GM23248 (cell line): ENCODE data around the gene RBM5. TPM values are rescaled to one million over a fixed set of nuclear protein-coding genes. Genes with fewer than 3 reads are reported as not detected.

Source experiments
- DNase-seq: peaks from one replicate; pipeline ENCODE4 v3.0.0-alpha.2; 2015
- H2AFZ ChIP-seq: fragments of 200-600 bp; sonication (generic); 2 replicates; pipeline ENCODE4 v1.6.1; 2016; ENCODE audit warnings: antibody characterized with exemption
- H3F3A ChIP-seq: fragments of 200-600 bp; sonication (generic); 2 replicates; pipeline ENCODE4 v1.6.1; 2016; ENCODE audit warnings: mild to moderate bottlenecking, antibody characterized with exemption, mixed run types; ENCODE audit not compliant: insufficient read depth
- H3K27ac ChIP-seq: fragments of 200-600 bp; sonication (generic); 2 replicates; pipeline ENCODE4 v1.5.1; 2016; ENCODE audit warnings: mild to moderate bottlenecking
- H3K27me3 ChIP-seq: fragments of 200-600 bp; sonication (generic); replicated peaks from 2 replicates; pipeline ENCODE4 v1.6.1; 2016; ENCODE audit warnings: mild to moderate bottlenecking; ENCODE audit not compliant: insufficient read depth
- H3K36me3 ChIP-seq: fragments of 200-600 bp; sonication (generic); 2 replicates; pipeline ENCODE4 v1.6.1; 2016; ENCODE audit warnings: low read depth, mild to moderate bottlenecking
- H3K4me1 ChIP-seq: fragments of 200-600 bp; sonication (generic); 2 replicates; pipeline ENCODE4 v1.6.1; 2016; ENCODE audit warnings: mild to moderate bottlenecking; ENCODE audit not compliant: insufficient read depth
- H3K4me2 ChIP-seq: fragments of 200-600 bp; sonication (generic); one replicate; pipeline ENCODE4 v1.6.1; 2016; ENCODE audit warnings: mild to moderate bottlenecking; ENCODE audit not compliant: unreplicated experiment
- H3K4me3 ChIP-seq: fragments of 200-600 bp; sonication (generic); 2 replicates; pipeline ENCODE4 v1.5.1; 2016; ENCODE audit warnings: mild to moderate bottlenecking
- H3K79me2 ChIP-seq: fragments of 200-600 bp; sonication (generic); 2 replicates; pipeline ENCODE4 v1.6.1; 2016; ENCODE audit warnings: mild to moderate bottlenecking; ENCODE audit not compliant: insufficient read depth
- H3K9ac ChIP-seq: fragments of 200-600 bp; sonication (generic); 2 replicates; pipeline ENCODE4 v1.6.1; 2016; ENCODE audit warnings: mild to moderate bottlenecking
- H3K9me2 ChIP-seq: fragments of 200-600 bp; sonication (generic); 2 replicates; pipeline ENCODE4 v1.6.1; 2016; ENCODE audit warnings: mixed run types, mild to moderate bottlenecking, moderate library complexity; ENCODE audit not compliant: insufficient read depth
- H3K9me3 ChIP-seq: fragments of 200-600 bp; sonication (generic); one replicate; pipeline ENCODE4 v1.6.1; 2017; ENCODE audit warnings: low read depth
- H4K20me1 ChIP-seq: fragments of 200-600 bp; sonication (generic); 2 replicates; pipeline ENCODE4 v1.6.0; 2016; ENCODE audit not compliant: insufficient read depth
- EZH2 ChIP-seq: fragments of 200-600 bp; sonication (generic); IDR thresholded peaks from 2 replicates; pipeline ENCODE4 v1.6.1; 2018; ENCODE audit warnings: antibody characterized with exemption, mild to moderate bottlenecking; ENCODE audit not compliant: insufficient read depth, poor library complexity, severe bottlenecking
- EZH2phosphoT487 ChIP-seq: fragments of 200-600 bp; sonication (generic); IDR thresholded peaks from 2 replicates; pipeline ENCODE4 v1.6.1; 2018; ENCODE audit warnings: antibody characterized with exemption, moderate library complexity, mild to moderate bottlenecking, low read depth; ENCODE audit not compliant: insufficient read depth
- WGBS, 2 experiments: methylation state at CpG; one replicate each; pipeline ENCODE4 v1.1.6; 2015 to 2017; ENCODE audit warnings: low lambda C conversion rate in 2 of 2, low coverage in 1 of 2; ENCODE audit errors: missing lambda C conversion rate in 2 of 2; 5-methylcytosine and 5-hydroxymethylcytosine counted together
- in situ Hi-C: fragments of 300-500 bp; cut with MboI; formaldehyde crosslinking; loops from 2 replicates; pipeline ENCODE4 v1.15.0; 2020
- polyA plus RNA-seq: library from polyadenylated mRNA; unstranded; fragments of >200 nt; fragmentation: Nextera tagmentation; extraction: Ambion mirVana; gene quantifications from 2 replicates; pipeline ENCODE4 v1.2.1, GENCODE V29; 2016
- total RNA-seq: library from RNA; depleted of rRNA; stranded (reverse); fragments of >200 nt; shearing (Covaris generic); gene quantifications from 2 replicates; pipeline ENCODE4 v1.2.3, GENCODE V29; 2014

Gene RBM5
- total and polyA plus RNA-seq, 2 experiments from 2014 or later, result 55.0 to 86.1 TPM

DNA sequence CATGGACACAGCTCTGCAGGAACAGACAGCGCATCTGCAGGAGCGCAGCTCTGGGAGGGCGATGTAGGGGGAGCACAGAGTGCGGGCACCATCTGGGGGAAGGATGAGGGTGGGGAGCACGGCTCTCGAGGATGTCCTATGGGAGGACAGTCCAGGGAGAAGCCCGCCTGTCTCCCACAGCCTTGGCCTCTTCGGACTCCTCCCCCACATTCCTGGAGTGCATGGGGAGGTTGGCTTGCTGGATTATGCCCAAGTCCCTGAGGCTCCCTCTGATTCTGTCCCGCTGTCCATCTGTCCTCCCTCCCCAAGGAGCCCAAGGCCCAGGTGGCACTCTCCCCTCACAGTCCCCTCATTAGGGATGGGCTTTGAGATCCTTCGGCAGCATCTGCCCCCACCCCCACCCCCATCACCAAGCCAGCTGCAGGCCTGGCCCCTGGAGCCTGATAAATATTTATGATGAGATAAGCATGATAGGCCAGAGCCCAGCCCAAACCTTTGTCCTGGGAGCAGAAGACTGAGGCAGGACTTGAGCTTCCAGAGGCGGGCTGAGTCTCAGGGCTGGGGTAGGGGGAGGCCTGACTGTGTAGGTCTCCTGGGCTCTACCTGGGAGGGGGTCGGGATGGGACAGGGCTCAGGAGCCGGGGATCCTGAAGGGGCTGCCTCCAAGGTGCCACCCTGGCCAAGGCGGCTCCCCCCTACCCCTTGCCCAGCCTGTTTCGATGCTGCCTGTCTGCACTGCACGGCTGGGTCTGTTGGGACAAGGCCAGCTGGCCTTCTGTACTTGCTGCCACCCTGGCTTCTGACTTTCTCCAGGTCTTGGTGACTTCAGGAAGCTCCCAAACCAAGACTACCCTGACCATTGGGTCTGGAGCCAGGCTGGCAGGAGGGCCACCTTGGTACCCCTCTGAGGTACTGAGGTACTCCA is 37.8 kb downstream of the RBM5 start:
- H3K4me3 ChIP-seq, result no peak overlapping the region
- H3K9ac ChIP-seq, result no peak overlapping the region
- TF ChIP-seq EZH2phosphoT487, result no peak
- H3K4me1 ChIP-seq, result 0 out of 2 replicates have a peak, but pooled peaks cover 4% of the 10 kb centered on the region
- H3F3A ChIP-seq, result no peaks in the 10 kb centered on the region; the same call in 1 of the 2 replicates
- H3K36me3 ChIP-seq, result no peaks in the 10 kb centered on the region
- no peaks in the 10 kb centered on the region for H3K9me3 ChIP-seq
- H2AFZ ChIP-seq, result no peak overlapping the region
- peak; percentile 47 for DNase-seq
- no peaks in the 10 kb centered on the region for H3K9me2 ChIP-seq
- no peaks in the 10 kb centered on the region for H3K79me2 ChIP-seq
- in situ Hi-C loops, result loop anchor here (10.0 kb wide), 1 partner anchor 58 kb away; no protein-coding TSS in a partner anchor
- H3K27ac ChIP-seq, result no peak overlapping the region
- no peak overlapping the region for H3K4me2 ChIP-seq
- 62 to 73% methylated on average over 15 to 16 of the region's 16 CpGs for WGBS, 2 experiments
- no peaks in the 10 kb centered on the region for H4K20me1 ChIP-seq
- H3K27me3 ChIP-seq, result no peaks in the 10 kb centered on the region

DNA sequence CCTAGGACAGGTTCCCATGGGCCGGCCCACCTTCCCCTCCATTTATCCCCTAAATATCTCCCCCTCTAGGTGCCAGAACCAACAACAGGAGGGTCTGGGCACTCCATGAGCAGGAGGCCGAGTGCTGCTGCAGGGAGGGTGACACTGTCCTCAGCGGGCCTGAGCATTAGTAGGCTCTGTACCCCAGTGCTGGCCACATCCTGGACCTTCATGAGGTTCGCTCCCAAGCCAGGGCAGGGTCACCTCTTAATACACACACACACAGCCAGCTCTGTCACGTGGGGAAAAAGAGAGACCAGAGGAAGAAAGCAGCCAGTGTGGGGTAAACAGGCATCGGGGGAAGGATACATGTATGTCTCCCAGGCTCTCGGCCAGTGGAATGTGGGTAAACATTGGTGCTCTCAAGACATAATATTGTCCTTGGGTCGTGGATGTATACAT is 38.6 kb downstream of the RBM5 start:
- Histone ChIP-seq H3K4me1 (0 out of 2 replicates have a peak, but pooled peaks cover 4% of the 10 kb centered on the region), H3K9me3 (no peaks in the 10 kb centered on the region), H3K4me3 (no peak overlapping the region), H3K27ac (no peak overlapping the region), H3K79me2 (no peaks in the 10 kb centered on the region), H4K20me1 (no peaks in the 10 kb centered on the region), H3K4me2 (no peak overlapping the region), H3F3A (no peaks in the 10 kb centered on the region; the same call in 1 of the 2 replicates), H3K36me3 (no peaks in the 10 kb centered on the region), H3K9me2 (no peaks in the 10 kb centered on the region), H2AFZ (no peak overlapping the region), H3K27me3 (no peaks in the 10 kb centered on the region), H3K9ac (no peak overlapping the region)
- no peak for TF ChIP-seq EZH2
- no peak for TF ChIP-seq EZH2phosphoT487
- DNase-seq, result no peak
- 80 to 85% methylated on average over 8 of the region's 8 CpGs for WGBS, 2 experiments
- in situ Hi-C loops, result loop anchor here (10.0 kb wide), 1 partner anchor 58 kb away; no protein-coding TSS in a partner anchor

DNA sequence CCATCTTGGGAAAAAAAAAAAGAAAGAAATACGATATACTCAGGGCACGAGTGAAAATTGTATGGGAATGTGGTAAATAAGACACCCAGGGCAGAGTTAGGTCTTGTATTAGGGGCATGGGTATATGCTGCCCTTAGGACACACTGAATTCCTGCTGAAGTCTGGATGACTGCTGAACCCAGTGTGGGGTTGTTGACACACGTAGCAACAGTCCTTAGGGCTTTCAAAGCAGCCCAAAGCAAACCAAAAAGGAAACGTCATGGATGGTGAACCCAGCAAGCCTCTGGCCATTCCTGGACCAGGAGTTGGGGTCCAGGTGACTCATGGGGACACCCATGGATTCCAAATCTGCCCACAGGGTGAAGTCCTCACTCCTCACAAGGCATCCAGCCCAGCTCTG is 39.3 kb downstream of the RBM5 start:
- H3K79me2 ChIP-seq, result no peaks in the 10 kb centered on the region
- in situ Hi-C loops, result loop anchor here (10.0 kb wide), 1 partner anchor 57 kb away; no protein-coding TSS in a partner anchor
- no peak overlapping the region for H3K27ac ChIP-seq
- H3K9me2 ChIP-seq, result no peaks in the 10 kb centered on the region
- H3K36me3 ChIP-seq, result no peaks in the 10 kb centered on the region
- no peak overlapping the region for H3K9ac ChIP-seq
- TF ChIP-seq EZH2, result no peak
- 67 to 73% methylated on average over 4 of the region's 4 CpGs for WGBS, 2 experiments
- H3K9me3 ChIP-seq, result no peaks in the 10 kb centered on the region
- no peak overlapping the region for H3K4me2 ChIP-seq
- H3K27me3 ChIP-seq, result no peaks in the 10 kb centered on the region
- no peaks in the 10 kb centered on the region; the same call in 1 of the 2 replicates for H3F3A ChIP-seq
- no peak overlapping the region for H3K4me3 ChIP-seq
- 0 out of 2 replicates have a peak, but pooled peaks cover 4% of the 10 kb centered on the region for H3K4me1 ChIP-seq
- H2AFZ ChIP-seq, result no peak overlapping the region
- no peak for DNase-seq
- no peaks in the 10 kb centered on the region for H4K20me1 ChIP-seq

DNA sequence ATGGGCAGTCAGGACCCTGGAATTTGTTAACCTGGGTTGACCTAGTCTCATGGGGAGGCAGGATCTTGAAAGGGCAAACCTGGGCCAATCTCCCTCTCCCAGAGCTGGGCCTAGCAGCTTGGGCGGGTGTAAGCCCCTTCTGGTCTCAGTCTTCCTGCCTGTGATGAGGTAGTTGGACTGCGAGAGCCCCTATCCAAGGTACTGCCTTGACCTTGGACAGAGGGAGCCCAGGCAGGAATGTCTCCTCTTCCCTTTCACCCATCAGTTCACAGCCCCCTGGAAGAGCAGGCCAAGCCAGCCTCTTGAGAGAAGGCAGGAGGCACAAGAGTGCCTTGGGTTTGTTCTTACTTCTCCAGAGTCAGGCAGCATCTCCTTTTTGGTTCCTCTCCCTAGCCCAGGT is 41.7 kb downstream of the RBM5 start:
- no peaks in the 10 kb centered on the region for H3F3A ChIP-seq
- H4K20me1 ChIP-seq, result no peaks in the 10 kb centered on the region
- H2AFZ ChIP-seq, result no peak overlapping the region
- 92 to 95% methylated on average over 2 of the region's 2 CpGs for WGBS, 2 experiments
- H3K4me1 ChIP-seq, result no peaks in the 10 kb centered on the region
- H3K36me3 ChIP-seq, result no peaks in the 10 kb centered on the region
- no peaks in the 10 kb centered on the region for H3K27me3 ChIP-seq
- no peak overlapping the region for H3K27ac ChIP-seq
- H3K9ac ChIP-seq, result no peak overlapping the region
- in situ Hi-C loops, result no loop called here
- no peaks in the 10 kb centered on the region for H3K9me3 ChIP-seq
- H3K9me2 ChIP-seq, result no peaks in the 10 kb centered on the region
- no peak for DNase-seq
- no peak overlapping the region for H3K4me2 ChIP-seq
- no peak overlapping the region for H3K4me3 ChIP-seq
- TF ChIP-seq EZH2, result no peak
- no peak for TF ChIP-seq EZH2phosphoT487
- H3K79me2 ChIP-seq, result no peaks in the 10 kb centered on the region
